Measurements from ENCODE around the gene RPS6KA6. TPM values are rescaled to one million over a fixed set of nuclear protein-coding genes. Genes with fewer than 3 reads are reported as not detected.

The RPS6KA6 gene
- total and polyA plus RNA-seq, 7 experiments from 2014 or later: 0.07 TPM; not detected in 6

DNA sequence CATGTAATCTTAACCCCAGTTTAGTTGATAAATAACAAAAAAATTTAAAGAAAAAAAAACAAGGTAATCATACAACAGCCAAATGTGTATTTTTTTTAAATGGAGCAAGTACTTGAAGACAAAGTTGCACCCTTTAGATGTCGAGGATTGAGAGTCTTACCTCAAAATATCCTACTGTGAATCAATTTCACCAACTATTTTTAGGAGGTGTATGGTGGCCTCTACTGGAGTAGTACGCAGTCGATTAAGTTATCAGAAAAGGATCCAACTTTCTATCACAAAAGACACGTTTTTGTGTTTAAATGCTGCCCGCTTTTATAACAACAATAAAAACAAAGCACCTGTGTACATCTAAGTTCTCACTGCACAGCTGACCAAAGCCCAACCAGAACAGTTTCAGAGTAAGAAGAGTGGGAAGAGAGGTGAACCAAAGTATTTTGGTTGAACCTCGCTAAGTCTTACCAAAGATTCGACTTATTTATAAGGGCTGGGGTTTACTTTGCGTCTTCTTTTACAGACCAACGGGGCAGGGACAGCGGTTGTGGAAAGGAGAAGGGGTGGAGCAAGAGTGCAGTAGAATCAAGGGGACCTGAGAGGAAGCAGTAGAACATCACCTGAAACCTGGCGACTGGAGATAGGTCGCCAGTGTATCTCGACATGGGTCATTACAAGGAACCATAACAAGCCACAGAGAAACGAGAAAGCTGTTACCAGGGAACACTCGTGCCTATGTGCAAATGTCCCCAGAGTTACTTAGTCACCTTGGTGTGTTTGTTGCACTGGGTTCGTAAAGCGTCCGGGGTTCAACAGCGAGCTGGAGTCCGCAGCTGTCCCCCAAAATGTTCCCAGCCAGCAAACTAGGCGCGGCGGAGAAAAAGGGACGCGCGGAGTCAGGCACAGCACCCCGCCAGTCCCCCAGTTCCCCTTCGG lies 1.1 kb downstream of the RPS6KA6 start:
- Histone ChIP-seq H3K4me1 (ENCODE audit: control insufficient read depth in 2 of 2, insufficient read depth in 2 of 2, low read length in 2 of 2) (no peaks in the 10 kb centered on the region), H3K27me3 (ENCODE audit: control insufficient read depth in 2 of 2, insufficient read depth in 2 of 2, low read length in 2 of 2) (no peaks in the 10 kb centered on the region), H3K9me3 (ENCODE audit: control insufficient read depth in 2 of 3, low read length in 3 of 3) (no peaks in the 10 kb centered on the region), H3K27ac (ENCODE audit: low read depth, low read length) (no peak overlapping the region), H3K4me3 (ENCODE audit: low read length) (no peak overlapping the region), H3K36me3 (ENCODE audit: control insufficient read depth in 2 of 3, insufficient read depth in 3 of 3, low read length in 3 of 3) (no peaks in the 10 kb centered on the region)
- Mint-ChIP-seq H3K9me3 (peaks cover 0 to 14% (median 4%) of the 10 kb centered on the region in 11 donors), H3K4me3 (peak overlapping the region in 8 of 10 donors; percentile 17 to 58 (median 34)), H3K4me1 (peaks cover 0 to 11% (median 5%) of the 10 kb centered on the region in 7 donors), H3K27me3 (peaks cover 12 to 29% (median 25%) of the 10 kb centered on the region in 5 donors), H3K36me3 (peaks cover 0 to 4% (median 0%) of the 10 kb centered on the region in 5 donors), H3K27ac (no peak overlapping the region)
- POLR2A ChIA-PET: no interaction called here
- CTCF ChIA-PET: no interaction called here
- ATAC-seq (no peak), DNase-seq (no peak)
- intact Hi-C loops (cut with micrococcal nuclease): no loop called here

- ATAC-seq (no peak), DNase-seq (no peak)
- Mint-ChIP-seq H3K4me3 (no peak overlapping the region), H3K4me1 (peaks cover 0 to 7% (median 3%) of the 10 kb centered on the region in 7 donors), H3K27ac (no peak overlapping the region), H3K36me3 (no peaks in the 10 kb centered on the region), H3K27me3 (peaks cover 7 to 24% (median 22%) of the 10 kb centered on the region in 5 donors), H3K9me3 (peaks cover 0 to 4% (median 0%) of the 10 kb centered on the region in 11 donors)
- intact Hi-C loops (cut with micrococcal nuclease): no loop called here
- no peak overlapping the region for H3K27ac ChIP-seq (ENCODE audit: low read depth, low read length)
- H3K4me3 ChIP-seq (ENCODE audit: low read length): no peak overlapping the region
- H3K4me1 ChIP-seq (ENCODE audit: control insufficient read depth in 2 of 2, insufficient read depth in 2 of 2, low read length in 2 of 2): no peaks in the 10 kb centered on the region
- ChIA-PET CTCF (no interaction called here), POLR2A (no interaction called here)
- H3K27me3 ChIP-seq (ENCODE audit: control insufficient read depth in 2 of 2, insufficient read depth in 2 of 2, low read length in 2 of 2): no peaks in the 10 kb centered on the region
- H3K9me3 ChIP-seq (ENCODE audit: control insufficient read depth in 2 of 3, low read length in 3 of 3): no peaks in the 10 kb centered on the region
- H3K36me3 ChIP-seq (ENCODE audit: control insufficient read depth in 2 of 3, insufficient read depth in 3 of 3, low read length in 3 of 3): no peaks in the 10 kb centered on the region
Observed at GRCh38 chrX:84182516-84182915, 5.5 kb downstream of the RPS6KA6 start.

DNA sequence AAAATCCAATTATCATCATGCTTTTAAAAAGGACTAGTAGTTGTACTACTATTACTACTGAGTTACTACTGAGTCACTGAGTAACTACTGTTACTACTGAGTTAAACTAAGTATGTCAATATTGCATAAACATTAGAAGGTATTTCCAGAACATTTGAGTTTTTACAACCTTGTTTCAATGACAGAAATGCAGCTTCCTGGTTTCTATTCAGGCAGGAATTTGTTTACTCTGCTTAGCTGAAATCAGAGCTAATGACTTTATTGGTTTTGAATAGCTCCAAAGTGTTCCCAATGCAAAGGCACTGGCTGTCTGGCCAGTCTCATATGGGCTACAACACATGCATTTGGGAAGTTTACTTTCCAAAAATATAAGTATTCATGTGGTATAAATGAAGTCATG lies 12.0 kb downstream of the RPS6KA6 start:
- ATAC-seq (no peak), DNase-seq (no peak)
- no peaks in the 10 kb centered on the region for H3K27me3 ChIP-seq (ENCODE audit: control insufficient read depth in 2 of 2, insufficient read depth in 2 of 2, low read length in 2 of 2)
- Mint-ChIP-seq H3K4me3 (no peak overlapping the region), H3K36me3 (no peaks in the 10 kb centered on the region), H3K27ac (no peak overlapping the region), H3K27me3 (no peaks in the 10 kb centered on the region), H3K9me3 (peaks cover 0 to 3% (median 0%) of the 10 kb centered on the region in 11 donors), H3K4me1 (no peaks in the 10 kb centered on the region)
- no peaks in the 10 kb centered on the region for H3K36me3 ChIP-seq (ENCODE audit: control insufficient read depth in 2 of 3, insufficient read depth in 3 of 3, low read length in 3 of 3)
- no peaks in the 10 kb centered on the region for H3K4me1 ChIP-seq (ENCODE audit: control insufficient read depth in 2 of 2, insufficient read depth in 2 of 2, low read length in 2 of 2)
- intact Hi-C loops (cut with micrococcal nuclease): no loop called here
- no peaks in the 10 kb centered on the region for H3K9me3 ChIP-seq (ENCODE audit: control insufficient read depth in 2 of 3, low read length in 3 of 3)
- POLR2A ChIA-PET: no interaction called here
- CTCF ChIA-PET: no interaction called here
- no peak overlapping the region for H3K27ac ChIP-seq (ENCODE audit: low read depth, low read length)
- no peak overlapping the region for H3K4me3 ChIP-seq (ENCODE audit: low read length)

GRCh38 chrX:84175274-84175673 lies 12.7 kb downstream of the RPS6KA6 start:
- Mint-ChIP-seq H3K4me1 (no peaks in the 10 kb centered on the region), H3K9me3 (peaks cover 0 to 4% (median 0%) of the 10 kb centered on the region in 11 donors), H3K27me3 (no peaks in the 10 kb centered on the region), H3K36me3 (no peaks in the 10 kb centered on the region), H3K4me3 (no peak overlapping the region), H3K27ac (no peak overlapping the region)
- Histone ChIP-seq H3K27me3 (ENCODE audit: control insufficient read depth in 2 of 2, insufficient read depth in 2 of 2, low read length in 2 of 2) (no peaks in the 10 kb centered on the region), H3K27ac (ENCODE audit: low read depth, low read length) (no peak overlapping the region), H3K9me3 (ENCODE audit: control insufficient read depth in 2 of 3, low read length in 3 of 3) (no peaks in the 10 kb centered on the region), H3K4me3 (ENCODE audit: low read length) (no peak overlapping the region), H3K36me3 (ENCODE audit: control insufficient read depth in 2 of 3, insufficient read depth in 3 of 3, low read length in 3 of 3) (no peaks in the 10 kb centered on the region), H3K4me1 (ENCODE audit: control insufficient read depth in 2 of 2, insufficient read depth in 2 of 2, low read length in 2 of 2) (no peaks in the 10 kb centered on the region)
- ATAC-seq (no peak), DNase-seq (no peak)
- ChIA-PET CTCF (no interaction called here), POLR2A (no interaction called here)
- intact Hi-C loops (cut with micrococcal nuclease): no loop called here

DNA sequence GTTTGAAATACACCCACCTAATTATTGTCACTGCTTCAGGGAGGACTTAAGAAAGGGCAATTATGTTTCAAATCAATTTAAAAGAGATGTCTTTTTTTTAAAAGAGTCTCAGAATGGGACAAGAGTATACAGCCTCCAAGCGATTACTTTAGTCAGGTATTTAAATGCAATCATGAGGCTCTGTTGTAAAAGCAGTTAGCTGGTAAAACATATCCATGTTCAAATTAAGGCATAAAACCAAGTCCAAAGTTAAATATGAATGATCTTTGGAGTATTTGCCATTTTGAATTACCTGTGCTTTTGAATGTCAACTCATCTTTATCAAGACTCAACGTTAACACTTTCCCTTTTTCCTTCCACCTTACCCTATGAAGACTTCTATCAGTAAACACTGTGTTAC lies 13.7 kb downstream of the RPS6KA6 start:
- Mint-ChIP-seq H3K4me3 (no peak overlapping the region), H3K9me3 (peaks cover 0 to 4% (median 0%) of the 10 kb centered on the region in 11 donors), H3K27ac (no peak overlapping the region), H3K27me3 (no peaks in the 10 kb centered on the region), H3K36me3 (no peaks in the 10 kb centered on the region), H3K4me1 (no peaks in the 10 kb centered on the region)
- DNase-seq (no peak), ATAC-seq (no peak)
- intact Hi-C loops (cut with micrococcal nuclease): no loop called here
- Histone ChIP-seq H3K9me3 (ENCODE audit: control insufficient read depth in 2 of 3, low read length in 3 of 3) (no peaks in the 10 kb centered on the region), H3K36me3 (ENCODE audit: control insufficient read depth in 2 of 3, insufficient read depth in 3 of 3, low read length in 3 of 3) (no peaks in the 10 kb centered on the region), H3K27ac (ENCODE audit: low read depth, low read length) (no peak overlapping the region), H3K4me1 (ENCODE audit: control insufficient read depth in 2 of 2, insufficient read depth in 2 of 2, low read length in 2 of 2) (no peaks in the 10 kb centered on the region), H3K27me3 (ENCODE audit: control insufficient read depth in 2 of 2, insufficient read depth in 2 of 2, low read length in 2 of 2) (no peaks in the 10 kb centered on the region), H3K4me3 (ENCODE audit: low read length) (no peak overlapping the region)
- ChIA-PET POLR2A (no interaction called here), CTCF (no interaction called here)

DNA sequence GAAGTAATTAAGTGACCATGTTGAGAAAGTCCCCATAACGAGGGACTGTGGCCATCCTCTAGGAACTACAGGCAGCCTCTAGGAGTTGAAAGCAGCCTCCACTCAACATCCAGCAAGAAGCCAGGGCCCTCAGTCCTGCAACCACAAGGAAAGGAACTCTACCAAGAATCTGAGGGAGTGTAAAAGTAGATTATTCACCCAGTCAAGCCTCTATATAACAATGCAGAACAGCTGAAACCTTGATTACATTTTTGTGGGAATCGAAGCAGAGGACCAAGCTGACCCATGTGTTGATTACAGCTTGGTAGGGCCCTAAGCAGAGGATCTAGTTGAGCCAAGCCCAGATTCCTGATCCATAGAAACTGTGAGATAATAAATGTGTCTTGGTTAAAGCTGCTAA lies 17.1 kb downstream of the RPS6KA6 start:
- H3K27me3 Mint-ChIP-seq: peaks cover 0 to 3% (median 0%) of the 10 kb centered on the region in 5 donors
- peaks cover 0 to 4% (median 0%) of the 10 kb centered on the region in 11 donors for H3K9me3 Mint-ChIP-seq
- CTCF ChIA-PET: no interaction called here
- DNase-seq (no peak), ATAC-seq (no peak)
- H3K36me3 Mint-ChIP-seq: no peaks in the 10 kb centered on the region
- POLR2A ChIA-PET: no interaction called here
- no peak overlapping the region for H3K27ac ChIP-seq (ENCODE audit: low read depth, low read length)
- H3K9me3 ChIP-seq (ENCODE audit: control insufficient read depth in 2 of 3, low read length in 3 of 3): no peaks in the 10 kb centered on the region
- no peak overlapping the region for H3K4me3 Mint-ChIP-seq
- no peaks in the 10 kb centered on the region for H3K4me1 ChIP-seq (ENCODE audit: control insufficient read depth in 2 of 2, insufficient read depth in 2 of 2, low read length in 2 of 2)
- H3K4me3 ChIP-seq (ENCODE audit: low read length): no peak overlapping the region
- no peak overlapping the region for H3K27ac Mint-ChIP-seq
- H3K4me1 Mint-ChIP-seq: no peaks in the 10 kb centered on the region
- intact Hi-C loops (cut with micrococcal nuclease): no loop called here
- no peaks in the 10 kb centered on the region for H3K27me3 ChIP-seq (ENCODE audit: control insufficient read depth in 2 of 2, insufficient read depth in 2 of 2, low read length in 2 of 2)
- no peaks in the 10 kb centered on the region for H3K36me3 ChIP-seq (ENCODE audit: control insufficient read depth in 2 of 3, insufficient read depth in 3 of 3, low read length in 3 of 3)

GRCh38 chrX:84168574-84168973 lies 19.4 kb downstream of the RPS6KA6 start:
- no peaks in the 10 kb centered on the region for H3K27me3 ChIP-seq (ENCODE audit: control insufficient read depth in 2 of 2, insufficient read depth in 2 of 2, low read length in 2 of 2)
- H3K4me1 ChIP-seq (ENCODE audit: control insufficient read depth in 2 of 2, insufficient read depth in 2 of 2, low read length in 2 of 2): no peaks in the 10 kb centered on the region
- no peak overlapping the region for H3K27ac ChIP-seq (ENCODE audit: low read depth, low read length)
- H3K27me3 Mint-ChIP-seq: peaks cover 0 to 3% (median 0%) of the 10 kb centered on the region in 5 donors
- H3K27ac Mint-ChIP-seq: no peak overlapping the region
- no peaks in the 10 kb centered on the region for H3K9me3 ChIP-seq (ENCODE audit: control insufficient read depth in 2 of 3, low read length in 3 of 3)
- no peak for DNase-seq
- peaks cover 0 to 4% (median 0%) of the 10 kb centered on the region in 11 donors for H3K9me3 Mint-ChIP-seq
- POLR2A ChIA-PET: no interaction called here
- H3K36me3 Mint-ChIP-seq: no peaks in the 10 kb centered on the region
- no peak overlapping the region for H3K4me3 ChIP-seq (ENCODE audit: low read length)
- no peaks in the 10 kb centered on the region for H3K4me1 Mint-ChIP-seq
- CTCF ChIA-PET: no interaction called here
- ATAC-seq: no peak
- H3K4me3 Mint-ChIP-seq: no peak overlapping the region
- H3K36me3 ChIP-seq (ENCODE audit: control insufficient read depth in 2 of 3, insufficient read depth in 3 of 3, low read length in 3 of 3): no peaks in the 10 kb centered on the region
- intact Hi-C loops (cut with micrococcal nuclease): no loop called here
